CD1c-positive myeloid dendritic cell (primary cell): Measurements from ENCODE around the gene NEGR1.
"Not testable (repeated sequence)": the region's sequence is repeated elsewhere in the genome, so short reads cannot be mapped to it uniquely, and the experiment has no call there.

Experiments
- DNase-seq: peaks from one replicate; pipeline ENCODE4 v3.0.0-alpha.2; 2016; ENCODE audit errors: extremely low spot score

NEGR1 gene

DNA sequence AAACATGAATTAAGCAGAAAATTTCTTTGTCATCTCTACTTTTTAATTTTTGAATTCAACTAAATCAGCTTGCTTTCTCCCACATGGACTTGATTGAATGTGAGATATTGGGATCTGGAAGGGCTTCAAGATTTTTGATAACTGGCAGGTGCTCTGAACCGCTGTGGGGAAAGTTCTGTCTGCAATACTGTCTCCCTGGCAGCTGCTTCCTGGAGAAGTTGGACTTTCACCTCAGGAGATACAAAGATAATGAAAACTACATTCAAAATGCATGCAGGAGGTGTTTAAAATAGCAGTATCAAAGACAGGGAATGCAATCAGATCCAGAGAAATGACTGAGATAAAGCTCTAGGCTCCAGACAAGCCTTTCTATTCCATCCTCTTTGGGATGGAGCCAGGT lies 338.3 kb downstream of the NEGR1 start:
- DNase-seq: no peak

DNA sequence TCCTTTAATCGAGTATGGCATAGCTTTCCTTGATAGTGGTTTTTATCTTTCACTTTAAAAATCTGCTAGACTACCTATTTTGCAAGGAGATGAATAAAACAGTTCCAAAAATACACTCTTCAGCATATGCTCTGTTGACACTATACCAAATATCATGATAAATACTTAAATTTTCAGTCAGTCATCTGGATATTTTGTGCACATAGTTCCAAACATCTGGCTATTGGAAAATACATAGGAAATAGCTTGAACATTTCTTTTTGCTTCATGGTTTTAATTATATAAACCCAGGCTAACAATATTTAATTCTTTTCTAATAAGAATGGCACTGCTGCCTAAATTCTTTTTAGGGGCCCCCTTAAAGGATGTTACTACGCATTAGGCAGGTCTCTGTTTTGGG lies 342.1 kb downstream of the NEGR1 start:
- DNase-seq: no peak

DNA sequence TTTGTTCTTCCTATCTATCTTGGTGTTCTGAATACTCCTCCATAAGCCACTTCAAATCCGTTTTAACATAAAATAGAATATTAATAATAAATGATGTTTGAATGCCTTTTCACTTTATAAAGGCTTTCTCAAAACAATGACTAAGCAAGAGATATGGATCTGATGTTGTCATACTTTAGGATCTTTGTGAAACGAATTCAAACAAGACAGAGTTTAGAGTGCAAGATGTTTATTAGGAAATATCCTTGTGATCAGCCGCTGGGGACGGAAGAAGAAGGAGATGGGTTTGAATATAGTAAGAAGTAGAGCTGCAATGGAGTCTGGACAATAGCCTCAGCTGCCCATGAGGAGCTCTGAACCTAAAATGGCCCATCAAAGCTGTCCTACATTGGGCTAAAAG lies 351.8 kb downstream of the NEGR1 start:
- DNase-seq: no peak

DNA sequence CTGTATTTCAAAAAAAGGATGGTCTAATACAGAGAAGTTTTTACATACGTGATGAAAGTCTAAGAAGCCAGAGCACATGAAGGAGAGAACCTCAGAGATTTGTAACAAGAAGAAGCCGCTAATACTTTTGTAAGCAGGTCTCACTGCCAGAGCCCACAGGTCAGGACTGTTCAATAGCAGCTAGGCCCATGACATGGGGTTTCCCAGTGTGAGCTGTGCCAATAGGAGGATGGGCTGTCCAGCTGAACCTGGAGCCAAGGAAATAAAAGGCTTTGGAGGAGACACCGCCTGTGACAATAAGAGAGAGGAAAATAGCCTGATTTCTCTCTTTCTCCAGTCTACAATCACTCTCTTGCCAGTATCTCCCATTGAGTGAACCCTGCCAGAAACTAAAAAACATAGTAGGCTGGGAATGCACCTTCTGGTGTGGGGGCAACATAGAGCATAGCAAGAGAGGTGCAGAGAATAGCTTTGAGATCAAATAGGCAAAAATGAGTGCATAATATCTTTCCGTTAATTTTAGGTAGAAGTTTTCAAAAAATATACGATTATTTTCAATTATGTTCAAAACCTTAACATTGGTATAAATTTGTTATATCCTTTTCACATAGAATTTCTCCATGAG lies 360.3 kb downstream of the NEGR1 start:
- DNase-seq: no peak

DNA sequence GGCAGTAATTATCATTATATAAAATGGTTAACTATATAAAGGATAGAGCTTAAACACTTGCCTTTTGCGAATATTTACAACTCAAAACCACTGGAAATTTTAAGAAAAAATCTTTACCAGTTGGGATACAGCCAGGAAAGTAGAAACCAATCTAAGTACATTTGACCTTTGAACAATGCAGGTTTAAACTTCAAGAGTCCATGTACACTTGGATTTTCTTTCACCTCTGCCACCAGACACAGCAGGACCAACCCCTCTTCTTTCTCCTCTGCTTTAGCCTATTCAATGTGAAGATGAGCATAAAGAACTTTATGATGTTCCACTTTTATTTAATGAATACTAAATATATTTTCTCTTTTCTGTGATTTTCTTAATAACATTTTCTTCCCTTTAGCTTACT lies 361.1 kb downstream of the NEGR1 start:
- DNase-seq: no peak

DNA sequence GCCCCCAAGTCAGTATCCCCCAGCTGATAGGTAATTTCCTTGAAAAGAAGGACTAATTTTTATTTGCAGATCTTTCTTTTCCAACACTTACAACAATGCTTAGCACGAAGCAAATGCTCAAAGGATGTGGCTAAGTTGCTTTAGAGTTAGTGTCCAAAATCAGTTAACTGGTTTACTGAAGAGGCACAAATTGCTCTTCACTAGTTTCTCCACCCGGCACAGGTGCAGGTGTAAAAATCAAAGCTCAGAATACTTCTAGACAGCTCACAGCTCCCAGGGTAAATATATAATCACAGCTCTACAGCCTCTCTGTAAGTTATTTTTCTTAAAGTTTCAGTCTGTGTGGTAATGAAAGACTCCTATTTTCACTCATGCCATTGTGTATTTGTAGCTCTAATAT lies 361.8 kb downstream of the NEGR1 start:
- no peak for DNase-seq

DNA sequence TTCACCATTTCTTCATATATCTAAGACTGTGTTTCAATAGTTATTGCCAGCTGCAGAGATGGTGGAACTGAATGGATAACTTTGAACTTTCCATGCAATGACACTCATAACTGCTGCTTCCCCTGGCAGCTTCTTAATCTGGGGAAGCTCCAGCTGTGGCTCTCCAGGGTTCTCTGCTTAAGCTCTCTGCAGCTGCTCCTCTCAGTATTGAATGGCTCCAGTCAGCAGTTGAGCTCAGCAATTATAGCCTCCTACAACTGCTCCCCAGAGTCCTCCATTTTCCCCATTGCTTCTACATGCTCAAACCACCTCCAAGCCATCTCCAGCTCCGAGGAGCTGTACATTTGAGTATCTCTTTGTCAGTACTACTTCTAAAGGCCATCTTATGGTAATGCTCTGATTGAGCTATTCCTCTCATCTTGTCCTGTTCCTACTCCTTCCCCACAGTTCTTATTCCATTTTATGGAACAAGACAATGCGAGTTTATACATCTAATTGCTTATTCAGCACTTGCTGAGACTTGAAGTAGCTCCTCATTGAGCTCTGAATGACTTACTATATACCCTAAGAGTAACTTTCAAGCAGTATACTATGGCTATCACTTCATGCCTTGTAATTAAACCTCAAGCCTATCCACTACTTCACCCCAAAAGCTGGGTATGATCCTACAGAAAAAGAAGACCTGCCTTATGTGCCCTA lies 362.4 kb downstream of the NEGR1 start:
- no peak for DNase-seq

DNA sequence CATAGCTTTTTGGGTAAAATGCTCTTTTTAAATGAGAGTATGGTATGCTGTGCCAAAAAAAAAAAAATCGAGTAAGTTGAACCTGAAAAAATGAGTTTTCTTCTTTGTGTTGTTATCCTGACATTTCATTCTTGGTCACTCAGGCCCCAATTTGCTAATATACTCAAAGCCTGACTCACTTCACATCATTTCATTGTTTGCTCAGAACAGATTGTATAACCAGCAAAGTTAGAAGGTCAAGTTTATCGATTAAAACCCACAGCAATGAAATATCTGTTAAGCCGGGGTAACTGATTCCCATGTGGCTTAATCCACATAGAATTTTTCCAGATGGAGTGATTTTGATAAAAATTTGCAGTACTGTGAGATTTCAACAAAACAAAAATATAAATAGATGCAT lies 363.7 kb downstream of the NEGR1 start:
- DNase-seq: no peak

DNA sequence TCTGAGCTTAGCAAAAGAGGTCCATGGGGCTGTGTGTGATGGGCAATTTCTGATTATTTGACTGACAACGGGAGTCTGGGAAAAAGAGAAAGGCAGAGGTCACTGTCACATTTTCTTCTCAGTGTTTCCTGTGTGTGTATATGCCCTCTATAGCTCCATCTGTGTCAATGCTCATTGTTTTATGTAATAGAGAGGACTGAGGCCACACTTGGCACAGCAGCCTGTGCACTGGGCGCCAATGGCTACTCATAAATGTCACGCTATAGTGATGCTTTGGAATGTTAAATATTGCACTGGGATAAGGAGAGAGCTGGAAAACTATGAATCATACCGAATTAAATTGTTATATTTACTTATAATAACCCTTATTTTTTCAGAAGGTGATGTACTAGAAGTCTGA lies 365.4 kb downstream of the NEGR1 start:
- DNase-seq: no peak

DNA sequence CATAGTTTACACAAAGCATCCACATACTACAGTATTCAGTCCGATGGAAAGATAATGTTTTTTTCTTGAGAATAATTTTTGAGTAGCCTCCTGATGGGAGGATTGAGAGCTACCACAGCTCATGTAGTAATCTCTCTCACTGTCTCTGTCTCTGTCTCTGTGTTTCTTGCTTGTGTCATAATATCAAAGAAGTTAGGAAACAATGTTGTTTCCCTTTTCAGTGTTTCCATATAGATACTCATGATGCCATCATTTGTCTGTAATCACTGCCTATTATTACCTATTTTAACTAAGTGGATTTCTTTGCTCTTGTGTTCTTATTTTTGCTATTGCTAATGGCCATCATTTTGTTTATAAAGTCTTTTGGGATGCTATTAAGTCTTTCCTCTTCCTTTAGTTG lies 367.7 kb downstream of the NEGR1 start:
- DNase-seq: no peak

DNA sequence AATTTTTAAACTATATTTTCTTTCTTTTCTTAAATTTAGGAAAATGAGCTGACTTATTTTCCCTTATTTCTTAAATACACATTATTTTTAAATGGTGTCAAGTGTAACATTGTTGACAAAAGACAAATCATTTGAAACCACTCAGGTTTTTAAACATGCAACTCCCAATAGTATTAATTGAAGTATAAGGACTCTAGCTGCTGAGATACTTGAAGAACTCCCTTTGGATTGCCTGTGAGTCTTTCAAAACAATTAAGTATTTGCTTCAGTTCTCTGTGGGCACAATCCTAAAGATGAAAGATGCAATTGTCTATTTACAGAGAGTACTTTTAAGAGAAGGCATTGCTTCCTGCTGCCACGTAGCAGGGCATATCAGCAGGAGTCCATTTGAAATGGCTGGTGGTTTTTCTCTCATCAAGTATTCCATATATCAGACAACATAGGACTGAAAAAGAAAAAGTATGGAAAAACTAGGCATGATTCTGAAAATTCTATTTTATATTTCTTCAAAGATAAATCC lies 373.4 kb downstream of the NEGR1 start:
- DNase-seq: no peak

DNA sequence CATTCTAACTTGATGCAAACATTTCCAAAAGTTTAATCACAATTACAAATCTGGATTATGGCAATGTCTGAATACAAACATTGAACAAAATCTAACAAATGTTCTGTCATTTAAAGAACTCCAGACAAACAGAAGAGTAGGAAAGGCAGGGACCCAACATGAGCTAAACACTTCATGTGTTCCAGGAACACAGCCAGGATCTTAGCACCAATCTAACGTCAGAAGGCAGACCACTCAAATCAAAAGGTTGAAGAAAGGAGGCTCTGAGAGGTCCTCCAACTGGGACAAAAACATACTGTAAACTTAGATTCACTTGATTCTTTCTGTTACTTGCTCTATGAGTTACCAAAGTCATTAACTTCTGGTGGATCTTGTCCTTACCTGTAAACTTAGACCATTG lies 374.0 kb downstream of the NEGR1 start:
- no peak for DNase-seq

DNA sequence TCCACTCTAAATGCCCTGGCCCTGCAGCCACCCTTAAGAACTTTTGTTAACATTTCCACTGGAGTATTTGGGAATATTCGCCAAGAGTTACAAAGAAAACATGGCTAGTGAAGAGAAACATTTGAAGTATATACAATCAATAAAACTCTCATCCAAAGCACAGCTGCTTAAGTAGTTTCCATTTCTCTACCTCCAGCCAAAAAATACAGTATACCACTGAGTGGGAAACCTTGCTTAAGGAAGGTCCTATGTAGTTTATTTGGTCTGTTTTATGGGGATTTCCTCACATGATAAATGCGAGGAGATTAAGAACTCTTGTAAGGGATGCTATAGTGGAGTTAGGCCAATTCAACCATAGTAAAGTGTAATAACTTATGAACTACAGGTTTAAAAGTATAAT lies 382.5 kb downstream of the NEGR1 start:
- DNase-seq: no peak

DNA sequence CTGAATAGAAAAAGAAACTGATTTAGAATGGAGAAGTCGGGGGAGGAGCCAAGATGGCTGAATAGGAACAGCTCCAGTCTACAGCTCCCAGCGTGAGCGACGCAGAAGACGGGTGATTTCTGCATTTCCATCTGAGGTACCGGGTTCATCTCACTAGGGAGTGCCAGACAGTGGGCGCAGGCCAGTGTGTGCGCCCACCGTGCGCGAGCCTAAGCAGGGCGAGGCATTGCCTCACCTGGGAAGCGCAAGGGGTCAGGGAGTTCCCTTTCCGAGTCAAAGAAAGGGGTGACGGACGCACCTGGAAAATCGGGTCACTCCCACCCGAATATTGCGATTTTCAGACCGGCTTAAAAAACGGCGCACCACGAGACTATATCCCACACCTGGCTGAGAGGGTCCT lies 394.2 kb downstream of the NEGR1 start:
- not testable (repeated sequence) for DNase-seq

DNA sequence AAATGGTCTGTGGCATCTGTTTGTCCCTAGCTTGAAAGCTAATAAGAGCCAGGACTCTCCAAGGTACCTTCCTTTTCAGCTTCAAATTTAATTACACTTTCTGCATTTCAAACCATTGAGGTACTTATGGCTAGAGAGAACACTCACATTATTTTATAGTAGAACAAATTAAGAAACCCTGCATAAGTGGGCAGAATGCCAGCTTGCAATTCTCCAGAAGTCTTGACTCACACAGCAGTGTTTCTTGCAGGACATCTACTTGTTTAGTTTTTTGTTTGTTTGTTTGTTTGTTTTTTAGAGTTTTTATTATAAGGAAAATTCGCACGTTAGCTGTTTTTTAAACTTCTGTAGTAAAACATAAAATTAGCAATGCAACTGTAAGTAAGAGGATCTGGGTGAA lies 397.2 kb downstream of the NEGR1 start:
- DNase-seq: no peak

DNA sequence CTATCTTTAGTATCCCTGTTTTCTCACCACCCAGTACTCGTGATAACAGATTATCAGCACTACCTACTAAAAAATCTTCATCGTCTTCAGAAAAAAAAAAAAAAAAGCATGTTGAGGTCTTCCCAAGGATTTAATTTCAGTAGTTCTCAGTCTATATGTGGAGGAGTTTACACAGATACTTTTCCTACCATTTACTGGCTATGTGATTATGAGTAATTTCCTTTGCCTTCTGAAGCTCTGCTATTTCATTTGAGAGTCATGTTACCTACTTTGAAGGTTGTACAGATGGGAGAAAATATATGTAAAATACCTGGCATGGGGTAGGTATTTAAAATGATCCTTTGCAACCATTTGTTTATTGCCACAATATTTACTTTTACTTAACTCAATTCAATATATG lies 399.7 kb downstream of the NEGR1 start:
- no peak for DNase-seq

DNA sequence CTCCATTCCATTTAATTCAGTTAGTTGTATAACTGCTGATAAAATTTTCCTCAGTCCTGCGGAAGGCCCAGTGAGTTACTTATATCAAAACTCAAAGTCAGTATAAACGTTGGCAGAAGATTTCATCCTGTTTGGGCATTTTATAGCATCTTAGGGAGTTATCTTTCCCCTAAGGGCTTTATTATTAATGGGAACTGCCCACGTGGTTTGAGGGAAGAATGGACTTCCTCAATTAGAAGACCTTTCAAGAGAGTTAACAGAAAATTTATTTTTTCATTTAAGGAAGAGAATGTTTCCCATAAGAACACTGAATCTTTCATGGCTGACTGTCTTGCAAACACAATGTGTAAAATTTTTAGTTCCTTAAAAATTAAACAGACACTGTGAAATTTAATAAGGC lies 400.1 kb downstream of the NEGR1 start:
- peak; percentile 52 for DNase-seq

DNA sequence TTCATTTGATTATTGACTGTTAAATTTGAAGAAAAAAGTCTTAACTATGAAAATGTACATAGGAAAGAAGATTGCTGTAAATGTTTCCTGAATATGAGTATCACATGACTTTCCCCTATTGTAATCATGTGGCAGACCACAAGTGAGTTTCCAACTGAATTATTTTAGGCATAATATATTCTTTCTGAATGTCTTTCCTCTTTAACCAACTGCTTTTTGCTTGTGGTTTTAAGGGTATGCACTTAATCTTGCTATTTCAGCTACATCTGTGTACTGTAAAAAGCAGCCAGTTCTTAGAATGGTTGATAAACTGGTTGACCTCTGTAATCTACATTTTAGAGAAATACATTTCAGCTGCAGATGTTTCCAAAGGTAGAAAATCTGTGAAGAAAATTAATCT lies 400.7 kb downstream of the NEGR1 start:
- DNase-seq: no peak

DNA sequence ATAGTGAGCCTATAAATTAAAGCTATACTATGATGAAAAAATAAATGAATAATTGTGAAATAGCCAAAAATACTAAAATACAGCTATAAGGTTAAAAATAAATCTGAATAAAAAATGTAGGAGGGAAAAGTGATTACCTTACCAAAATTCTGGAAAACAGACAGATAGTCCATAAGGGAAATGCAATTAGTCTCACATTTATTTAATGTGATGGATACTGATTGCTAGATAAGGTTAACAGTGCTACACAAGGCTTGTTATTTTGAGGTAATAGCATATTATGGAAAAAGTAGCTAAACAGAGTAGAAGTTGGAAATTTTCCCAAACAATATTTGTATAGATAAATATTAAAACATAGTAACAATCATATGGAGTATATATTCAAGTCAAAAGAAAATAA lies 413.0 kb downstream of the NEGR1 start:
- DNase-seq: no peak

DNA sequence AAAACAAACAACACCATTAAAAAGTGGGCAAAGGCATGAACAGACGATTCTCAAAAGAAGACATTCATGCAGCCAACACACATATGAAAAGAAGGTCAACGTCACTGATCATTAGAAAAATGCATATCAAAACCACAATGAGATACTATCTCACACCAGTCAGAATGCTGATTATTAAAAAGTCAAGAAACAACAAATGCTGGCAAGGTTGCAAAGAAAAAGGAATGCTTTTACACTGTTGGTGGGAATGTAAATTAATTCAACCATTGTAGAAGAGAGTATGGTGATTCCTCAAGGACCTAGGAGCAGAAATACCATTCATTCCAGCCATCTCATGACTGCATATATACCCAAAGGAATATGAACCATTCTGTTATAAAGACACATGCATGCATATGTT lies 419.6 kb downstream of the NEGR1 start:
- DNase-seq: no peak

DNA sequence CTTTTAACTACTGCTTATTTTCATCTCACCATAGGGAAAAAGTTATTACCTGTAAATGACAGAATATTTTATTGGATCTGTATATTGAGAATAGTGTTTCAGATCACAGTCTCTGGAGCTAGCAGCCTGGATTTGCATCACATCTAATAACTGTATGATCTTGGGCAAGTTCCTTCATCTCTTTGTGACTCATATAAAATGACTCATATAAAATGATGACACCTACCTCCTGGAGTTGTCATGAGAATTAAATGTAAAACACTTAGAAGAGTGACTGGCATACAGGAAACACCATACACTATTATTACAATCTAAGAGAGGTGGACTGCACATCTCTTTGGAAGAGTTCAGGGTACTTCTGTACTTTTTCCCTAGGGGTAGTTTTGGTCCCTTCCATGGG lies 421.3 kb downstream of the NEGR1 start:
- DNase-seq: peak; percentile 9

DNA sequence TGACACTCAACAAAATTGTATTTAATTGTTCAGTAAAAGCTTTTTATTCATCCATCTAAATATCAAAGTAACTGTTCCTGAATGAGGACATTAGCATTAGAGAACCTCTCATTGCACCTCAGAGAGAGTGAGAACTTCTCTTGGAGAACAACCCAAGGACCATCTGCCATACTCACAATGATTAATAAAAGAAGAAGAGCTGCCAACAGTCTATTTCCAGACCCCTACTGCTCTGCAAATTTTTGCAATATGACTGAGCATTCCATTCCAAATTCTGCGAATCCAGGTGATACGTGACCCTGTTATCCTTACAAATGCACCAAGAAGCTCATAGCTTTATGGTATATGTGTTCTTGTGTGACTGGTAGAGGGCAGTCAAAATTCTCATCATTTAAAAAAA lies 422.5 kb downstream of the NEGR1 start:
- DNase-seq: no peak

DNA sequence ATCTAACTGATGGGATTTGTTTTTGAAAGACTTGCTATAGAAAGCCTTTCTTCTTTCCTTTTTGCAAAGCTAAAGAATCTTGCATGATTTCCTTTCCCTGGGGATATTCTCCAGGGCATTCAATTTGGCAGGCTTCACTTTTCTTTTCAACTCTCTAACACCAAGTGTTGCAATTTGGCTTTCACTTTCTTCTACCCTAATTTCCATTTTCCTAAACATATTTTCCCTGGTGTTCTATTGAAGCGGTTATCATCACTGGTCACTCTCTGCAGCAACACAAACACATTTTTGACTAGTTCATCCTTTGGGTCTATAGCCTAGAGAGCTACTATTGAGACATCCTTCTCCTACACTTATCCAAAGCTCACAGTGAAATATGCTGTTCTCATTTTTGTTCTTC lies 424.5 kb downstream of the NEGR1 start:
- no peak for DNase-seq

DNA sequence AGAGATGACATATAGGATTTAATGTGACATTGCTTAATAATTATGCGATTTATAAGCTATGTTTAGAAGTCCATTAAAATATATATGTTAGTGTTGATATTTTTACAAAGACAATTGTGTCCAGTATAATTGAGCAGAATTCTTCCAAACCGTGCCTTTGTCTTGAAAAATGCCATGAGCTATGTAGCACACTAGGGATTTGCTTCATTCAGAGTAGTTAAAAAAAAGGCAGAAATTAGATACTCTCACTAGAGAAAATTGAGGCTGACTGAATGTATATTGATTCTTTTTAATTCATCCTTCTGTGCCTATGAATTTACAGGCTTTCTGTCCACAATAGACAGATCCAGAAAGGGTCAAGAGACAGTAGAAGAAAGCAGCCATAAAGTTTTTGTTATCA lies 429.0 kb downstream of the NEGR1 start:
- DNase-seq: no peak
